Endothelial cell of umbilical vein (primary cell): ENCODE measurements around the gene IFI27L2. TPM values are rescaled to one million over a fixed set of nuclear protein-coding genes. Genes with fewer than 3 reads are reported as not detected.

Experiments used
- BruUV-seq: library from RNA; stranded (reverse); fragments of 400-500 nt; replicated peaks from 2 replicates; lab custom pipeline; 2021; lab: Mats Ljungman, UMichigan
- CTCF ChIA-PET: fragments of 300-600, 350-600 bp; sonication (Branson Sonifier 250); formaldehyde crosslinking; loops from one replicate; lab custom pipeline; 2021; ENCODE audit warnings: antibody characterized with exemption, inconsistent platforms; lab: Charles Lee
- POLR2A ChIA-PET: fragments of 300-600, 350-600 bp; sonication (Branson Sonifier 250); formaldehyde crosslinking; loops from one replicate; lab custom pipeline; 2021; ENCODE audit warnings: antibody characterized with exemption, inconsistent platforms; lab: Charles Lee
- DNase-seq: peaks from one replicate; pipeline ENCODE4 v3.0.0-alpha.2; 2011; ENCODE audit warnings: low read depth, low spot score
- FAIRE-seq: peaks from 2 replicates; lab custom pipeline; 2011; peaks lifted over from hg19 to GRCh38; lab: Jason Lieb, UNC
- H2AFZ ChIP-seq: 2 replicates; pipeline ENCODE4 v1.6.0; 2012; ENCODE audit warnings: low read depth, low read length, control low read depth, inconsistent platforms
- H3K27ac ChIP-seq: 2 replicates; pipeline ENCODE4 v1.5.1; 2011; ENCODE audit warnings: low read depth, mild to moderate bottlenecking, control low read depth, low read length, moderate library complexity; ENCODE audit not compliant: insufficient read depth
- H3K27me3 ChIP-seq, 2 experiments: 2 replicates each; pipeline versions ENCODE4 v1.6.0 to v1.6.1; 2011; ENCODE audit warnings: low read length in 2 of 2, mixed read lengths in 1 of 2; ENCODE audit not compliant: control insufficient read depth in 2 of 2, insufficient read depth in 2 of 2
- H3K36me3 ChIP-seq, 2 experiments: 2 replicates in 1 of 2; 3 replicates in 1 of 2; pipeline ENCODE4 v1.5.1; 2011; ENCODE audit warnings: low read length in 2 of 2, mild to moderate bottlenecking in 1 of 2, moderate library complexity in 1 of 2; ENCODE audit not compliant: control insufficient read depth in 2 of 2, insufficient read depth in 2 of 2; ENCODE audit errors: extremely low read depth in 1 of 2
- H3K4me1 ChIP-seq: 3 replicates; pipeline ENCODE4 v1.5.1; 2011; ENCODE audit warnings: mild to moderate bottlenecking, low read length; ENCODE audit not compliant: control insufficient read depth, insufficient read depth; ENCODE audit errors: extremely low read depth
- H3K4me2 ChIP-seq: 2 replicates; pipeline ENCODE4 v1.6.1; 2011; ENCODE audit warnings: low read length, control low read depth, mixed read lengths; ENCODE audit not compliant: insufficient read depth
- H3K4me3 ChIP-seq, 3 experiments: fragments of 200-600 bp in 1 of 3; sonication (generic), shearing (Covaris generic) in 1 of 3; replicated peaks in 1 of 3; 2 replicates each; pipeline ENCODE4 v1.5.1; 2011 to 2016; ENCODE audit warnings: control low read depth in 3 of 3, low read length in 3 of 3, mild to moderate bottlenecking in 2 of 3, inconsistent platforms in 1 of 3, low read depth in 1 of 3, moderate library complexity in 1 of 3; ENCODE audit not compliant: insufficient read depth in 1 of 3
- H3K79me2 ChIP-seq: 2 replicates; pipeline ENCODE4 v1.6.0; 2012; ENCODE audit warnings: low read length, inconsistent platforms; ENCODE audit not compliant: control insufficient read depth, insufficient read depth
- H3K9ac ChIP-seq: replicated peaks from 2 replicates; pipeline ENCODE3; 2011; ENCODE audit warnings: low read length, control low read depth; ENCODE audit not compliant: insufficient read depth; ENCODE audit errors: extremely low read depth
- H3K9me1 ChIP-seq: replicated peaks from 3 replicates; pipeline ENCODE4 v1.6.0; 2011; ENCODE audit warnings: mild to moderate bottlenecking, low read length; ENCODE audit not compliant: control insufficient read depth, insufficient read depth; ENCODE audit errors: extremely low read depth
- H3K9me3 ChIP-seq: replicated peaks from 2 replicates; pipeline ENCODE4 v1.5.1; 2012; ENCODE audit warnings: low read length, inconsistent platforms; ENCODE audit not compliant: control insufficient read depth, insufficient read depth
- H4K20me1 ChIP-seq: replicated peaks from 2 replicates; pipeline ENCODE3; 2011; ENCODE audit warnings: mild to moderate bottlenecking, low read length; ENCODE audit not compliant: control insufficient read depth, insufficient read depth; ENCODE audit errors: extremely low read depth
- CTCF ChIP-seq, 2 donors: IDR thresholded peaks; 1 replicate in 1 of 2; 2 replicates in 1 of 2; pipeline ENCODE4 v1.5.1; 2011; ENCODE audit warnings: low read length in 2 of 2, mild to moderate bottlenecking in 2 of 2, moderate library complexity in 2 of 2, control low read depth in 1 of 2, inconsistent platforms in 1 of 2, low read depth in 1 of 2; ENCODE audit not compliant: insufficient read depth in 1 of 2; ENCODE audit errors: extremely low read depth in 1 of 2
- EZH2 ChIP-seq: IDR thresholded peaks from 2 replicates; pipeline ENCODE4 v1.6.1; 2012; ENCODE audit warnings: borderline replicate concordance, low read depth, mild to moderate bottlenecking, moderate library complexity, low read length, inconsistent platforms; ENCODE audit not compliant: severe bottlenecking
- FOS ChIP-seq: IDR thresholded peaks from 2 replicates; pipeline ENCODE4 v1.6.1; 2011; ENCODE audit warnings: mild to moderate bottlenecking, low read length, moderate library complexity, borderline replicate concordance; ENCODE audit not compliant: insufficient read depth
- GATA2 ChIP-seq: IDR thresholded peaks from 2 replicates; pipeline ENCODE4 v1.7.0; 2011; ENCODE audit warnings: low read depth, mild to moderate bottlenecking, moderate library complexity, mixed read lengths, low read length; ENCODE audit not compliant: insufficient read length, insufficient read depth
- JUN ChIP-seq: IDR thresholded peaks from 2 replicates; pipeline ENCODE4 v1.6.1; 2011; ENCODE audit warnings: borderline replicate concordance, low read depth; ENCODE audit not compliant: insufficient read length, insufficient read depth
- MAX ChIP-seq: IDR thresholded peaks from 2 replicates; pipeline ENCODE4 v1.6.1; 2011; ENCODE audit not compliant: insufficient read depth, insufficient read length
- POLR2A ChIP-seq: IDR thresholded peaks from 2 replicates; pipeline ENCODE4 v1.6.1; 2012; ENCODE audit warnings: low read depth, mild to moderate bottlenecking, control low read depth, low read length
- POLR2AphosphoS5 ChIP-seq: IDR thresholded peaks from 2 replicates; pipeline ENCODE4 v1.6.1; 2012; ENCODE audit warnings: low read depth, mild to moderate bottlenecking, control low read depth, low read length, moderate library complexity; ENCODE audit not compliant: insufficient read depth
- dilution Hi-C: fragments of 300-500 bp; cut with MboI; formaldehyde crosslinking; loops from one replicate; pipeline ENCODE4 v1.15.0; 2019; ENCODE audit warnings: low sequenced_read_pairs; ENCODE audit not compliant: extremely low pct_ligation_motif_present
- intact Hi-C: fragments of 100-400 bp; cut with micrococcal nuclease; formaldehyde crosslinking; loops from one replicate; pipeline ENCODE4 v1.10.0; 2022
- polyA plus RNA-seq, 4 experiments: library from polyadenylated mRNA; depleted of rRNA in 3 of 4; stranded (reverse) in 3 of 4; unstranded in 1 of 4; fragments of >200 nt; gene quantifications; 2 replicates each; pipeline versions ENCODE4 v1.2.1 to v1.2.3, GENCODE V29; 2011 to 2012; ENCODE audit warnings: missing spikeins in 1 of 4
- total RNA-seq: library from RNA; stranded (reverse); gene quantifications from 2 replicates; pipeline ENCODE4 v1.2.3, GENCODE V29; 2021

The IFI27L2 gene
- total and polyA plus RNA-seq, 2 donors (not counting 3 experiments of a cell fraction or from before 2014, with no cell fraction given), result 28.7 to 82.9 TPM

GRCh38 chr14:94080621-94081385 is 48.6 kb downstream of the IFI27L2 start, which contains the start of the genes DDX24 and IFI27L1:
Gene DDX24, minus strand, starts transcription at chr14:94081202. Its CDS starts 1,460 bp downstream, at chr14:94079742.
Gene IFI27L1, plus strand, starts transcription at chr14:94081310. Its CDS starts 15,628 bp downstream, at chr14:94096938.
- peak within 1 kb of the TSS; percentile 95 for H3K4me2 ChIP-seq
- ChIA-PET POLR2A (interaction anchor here (0.7 to 2.0 kb wide), 5 partner anchors 12 to 52 kb away, joined by 3 to 5 read pairs (median 4); partner anchors contain the start of genes IFI27 and IFI27L2), CTCF (interaction anchor here (0.6 to 2.9 kb wide), 10 partner anchors 14 to 61 kb away, joined by 3 to 16 read pairs (median 4); partner anchors contain the start of gene IFI27L2)
- H3K36me3 ChIP-seq, result peaks cover 3 to 5% of the 10 kb centered on the region in 2 experiments
- H4K20me1 ChIP-seq, result peaks cover 4% of the 10 kb centered on the region
- peak within 1 kb of the TSS; percentile 78 for H2AFZ ChIP-seq
- no peak for TF ChIP-seq JUN
- no peak for TF ChIP-seq EZH2
- TF ChIP-seq POLR2A, result peak; percentile 95
- TF ChIP-seq POLR2AphosphoS5, result peak; percentile 66
- TF ChIP-seq GATA2, result no peak
- TF ChIP-seq MAX, result no peak
- TF ChIP-seq FOS, result no peak
- no peak for TF ChIP-seq CTCF (IDR thresholded peaks at IDR 0.05; ENCODE audit: extremely low read depth in 1 of 2, insufficient read depth in 1 of 2, low read depth in 1 of 2, low read length in 2 of 2)
- no peaks in the 10 kb centered on the region for H3K9me1 ChIP-seq
- FAIRE-seq (peak; percentile 84), DNase-seq (peak; percentile 97)
- peaks cover 29% of the 10 kb centered on the region for H3K4me1 ChIP-seq
- peaks cover 51% of the 10 kb centered on the region for H3K79me2 ChIP-seq
- H3K27ac ChIP-seq, result peak within 1 kb of the TSS; percentile 80
- no TSS peak for BruUV-seq
- H3K4me3 ChIP-seq, result peak within 1 kb of the TSS; percentile 67 to 88 (median 82)
- peak within 1 kb of the TSS; percentile 89 for H3K9ac ChIP-seq
- no peaks in the 10 kb centered on the region for H3K9me3 ChIP-seq
- no peaks in the 10 kb centered on the region for H3K27me3 ChIP-seq
- dilution Hi-C loops, result no loop called here
- intact Hi-C loops, result loop anchor here (1.0 to 5.0 kb wide), 4 partner anchors 30 to 91 kb away; partner anchors contain the start of gene PPP4R4
